ENCODE data around the gene SMC1B. TPM values are rescaled to one million over a fixed set of nuclear protein-coding genes. Genes with fewer than 3 reads are reported as not detected.

Gene SMC1B
- total and polyA plus RNA-seq, 2 of the 8 experiments (the other 6 are each of a cell fraction or from before 2014, with no cell fraction given), result 0.02 TPM; not detected in 1

DNA sequence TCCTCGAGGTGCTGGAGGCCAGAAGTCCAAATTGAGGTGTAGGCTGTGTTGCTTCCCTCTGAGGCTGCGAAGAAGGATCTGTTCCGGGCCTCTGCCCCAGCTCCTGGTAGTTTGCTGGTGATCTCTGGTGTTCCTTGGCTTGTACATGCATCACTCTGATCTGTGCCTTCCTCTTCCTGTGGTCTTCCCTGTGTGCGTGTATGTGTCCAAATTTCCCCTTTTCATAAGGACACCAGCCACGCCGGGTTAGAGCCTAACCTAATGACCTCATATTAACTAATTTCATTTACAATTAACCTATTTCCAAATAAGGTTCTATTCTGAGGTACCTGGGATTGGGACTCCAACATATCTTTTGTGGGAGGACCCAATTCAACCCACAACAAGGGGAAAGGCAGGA lies 21.6 kb upstream of the SMC1B start (continued):
- TF ChIP-seq, protein P1, sequence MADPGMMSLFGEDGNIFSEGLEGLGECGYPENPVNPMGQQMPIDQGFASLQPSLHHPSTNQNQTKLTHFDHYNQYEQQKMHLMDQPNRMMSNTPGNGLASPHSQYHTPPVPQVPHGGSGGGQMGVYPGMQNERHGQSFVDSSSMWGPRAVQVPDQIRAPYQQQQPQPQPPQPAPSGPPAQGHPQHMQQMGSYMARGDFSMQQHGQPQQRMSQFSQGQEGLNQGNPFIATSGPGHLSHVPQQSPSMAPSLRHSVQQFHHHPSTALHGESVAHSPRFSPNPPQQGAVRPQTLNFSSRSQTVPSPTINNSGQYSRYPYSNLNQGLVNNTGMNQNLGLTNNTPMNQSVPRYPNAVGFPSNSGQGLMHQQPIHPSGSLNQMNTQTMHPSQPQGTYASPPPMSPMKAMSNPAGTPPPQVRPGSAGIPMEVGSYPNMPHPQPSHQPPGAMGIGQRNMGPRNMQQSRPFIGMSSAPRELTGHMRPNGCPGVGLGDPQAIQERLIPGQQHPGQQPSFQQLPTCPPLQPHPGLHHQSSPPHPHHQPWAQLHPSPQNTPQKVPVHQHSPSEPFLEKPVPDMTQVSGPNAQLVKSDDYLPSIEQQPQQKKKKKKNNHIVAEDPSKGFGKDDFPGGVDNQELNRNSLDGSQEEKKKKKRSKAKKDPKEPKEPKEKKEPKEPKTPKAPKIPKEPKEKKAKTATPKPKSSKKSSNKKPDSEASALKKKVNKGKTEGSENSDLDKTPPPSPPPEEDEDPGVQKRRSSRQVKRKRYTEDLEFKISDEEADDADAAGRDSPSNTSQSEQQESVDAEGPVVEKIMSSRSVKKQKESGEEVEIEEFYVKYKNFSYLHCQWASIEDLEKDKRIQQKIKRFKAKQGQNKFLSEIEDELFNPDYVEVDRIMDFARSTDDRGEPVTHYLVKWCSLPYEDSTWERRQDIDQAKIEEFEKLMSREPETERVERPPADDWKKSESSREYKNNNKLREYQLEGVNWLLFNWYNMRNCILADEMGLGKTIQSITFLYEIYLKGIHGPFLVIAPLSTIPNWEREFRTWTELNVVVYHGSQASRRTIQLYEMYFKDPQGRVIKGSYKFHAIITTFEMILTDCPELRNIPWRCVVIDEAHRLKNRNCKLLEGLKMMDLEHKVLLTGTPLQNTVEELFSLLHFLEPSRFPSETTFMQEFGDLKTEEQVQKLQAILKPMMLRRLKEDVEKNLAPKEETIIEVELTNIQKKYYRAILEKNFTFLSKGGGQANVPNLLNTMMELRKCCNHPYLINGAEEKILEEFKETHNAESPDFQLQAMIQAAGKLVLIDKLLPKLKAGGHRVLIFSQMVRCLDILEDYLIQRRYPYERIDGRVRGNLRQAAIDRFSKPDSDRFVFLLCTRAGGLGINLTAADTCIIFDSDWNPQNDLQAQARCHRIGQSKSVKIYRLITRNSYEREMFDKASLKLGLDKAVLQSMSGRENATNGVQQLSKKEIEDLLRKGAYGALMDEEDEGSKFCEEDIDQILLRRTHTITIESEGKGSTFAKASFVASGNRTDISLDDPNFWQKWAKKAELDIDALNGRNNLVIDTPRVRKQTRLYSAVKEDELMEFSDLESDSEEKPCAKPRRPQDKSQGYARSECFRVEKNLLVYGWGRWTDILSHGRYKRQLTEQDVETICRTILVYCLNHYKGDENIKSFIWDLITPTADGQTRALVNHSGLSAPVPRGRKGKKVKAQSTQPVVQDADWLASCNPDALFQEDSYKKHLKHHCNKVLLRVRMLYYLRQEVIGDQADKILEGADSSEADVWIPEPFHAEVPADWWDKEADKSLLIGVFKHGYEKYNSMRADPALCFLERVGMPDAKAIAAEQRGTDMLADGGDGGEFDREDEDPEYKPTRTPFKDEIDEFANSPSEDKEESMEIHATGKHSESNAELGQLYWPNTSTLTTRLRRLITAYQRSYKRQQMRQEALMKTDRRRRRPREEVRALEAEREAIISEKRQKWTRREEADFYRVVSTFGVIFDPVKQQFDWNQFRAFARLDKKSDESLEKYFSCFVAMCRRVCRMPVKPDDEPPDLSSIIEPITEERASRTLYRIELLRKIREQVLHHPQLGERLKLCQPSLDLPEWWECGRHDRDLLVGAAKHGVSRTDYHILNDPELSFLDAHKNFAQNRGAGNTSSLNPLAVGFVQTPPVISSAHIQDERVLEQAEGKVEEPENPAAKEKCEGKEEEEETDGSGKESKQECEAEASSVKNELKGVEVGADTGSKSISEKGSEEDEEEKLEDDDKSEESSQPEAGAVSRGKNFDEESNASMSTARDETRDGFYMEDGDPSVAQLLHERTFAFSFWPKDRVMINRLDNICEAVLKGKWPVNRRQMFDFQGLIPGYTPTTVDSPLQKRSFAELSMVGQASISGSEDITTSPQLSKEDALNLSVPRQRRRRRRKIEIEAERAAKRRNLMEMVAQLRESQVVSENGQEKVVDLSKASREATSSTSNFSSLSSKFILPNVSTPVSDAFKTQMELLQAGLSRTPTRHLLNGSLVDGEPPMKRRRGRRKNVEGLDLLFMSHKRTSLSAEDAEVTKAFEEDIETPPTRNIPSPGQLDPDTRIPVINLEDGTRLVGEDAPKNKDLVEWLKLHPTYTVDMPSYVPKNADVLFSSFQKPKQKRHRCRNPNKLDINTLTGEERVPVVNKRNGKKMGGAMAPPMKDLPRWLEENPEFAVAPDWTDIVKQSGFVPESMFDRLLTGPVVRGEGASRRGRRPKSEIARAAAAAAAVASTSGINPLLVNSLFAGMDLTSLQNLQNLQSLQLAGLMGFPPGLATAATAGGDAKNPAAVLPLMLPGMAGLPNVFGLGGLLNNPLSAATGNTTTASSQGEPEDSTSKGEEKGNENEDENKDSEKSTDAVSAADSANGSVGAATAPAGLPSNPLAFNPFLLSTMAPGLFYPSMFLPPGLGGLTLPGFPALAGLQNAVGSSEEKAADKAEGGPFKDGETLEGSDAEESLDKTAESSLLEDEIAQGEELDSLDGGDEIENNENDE (IDR thresholded peaks at IDR 0.05; ENCODE audit: insufficient replicate concordance, low read length), result no peak
- TF ChIP-seq NANOG (IDR thresholded peaks at IDR 0.05; ENCODE audit: insufficient read depth, low read depth, low read length, poor library complexity, severe bottlenecking) (no peak), HDAC2 (IDR thresholded peaks at IDR 0.05; ENCODE audit: borderline replicate concordance in 1 of 2, low read depth in 2 of 2, low read length in 2 of 2) (no peak)
